ENCODE data around the gene AFDN. TPM values are rescaled to one million over a fixed set of nuclear protein-coding genes. Genes with fewer than 3 reads are reported as not detected.

The AFDN gene
- total RNA-seq, 4 donors from 2014 or later = 148 to 371 (median 204) TPM

DNA sequence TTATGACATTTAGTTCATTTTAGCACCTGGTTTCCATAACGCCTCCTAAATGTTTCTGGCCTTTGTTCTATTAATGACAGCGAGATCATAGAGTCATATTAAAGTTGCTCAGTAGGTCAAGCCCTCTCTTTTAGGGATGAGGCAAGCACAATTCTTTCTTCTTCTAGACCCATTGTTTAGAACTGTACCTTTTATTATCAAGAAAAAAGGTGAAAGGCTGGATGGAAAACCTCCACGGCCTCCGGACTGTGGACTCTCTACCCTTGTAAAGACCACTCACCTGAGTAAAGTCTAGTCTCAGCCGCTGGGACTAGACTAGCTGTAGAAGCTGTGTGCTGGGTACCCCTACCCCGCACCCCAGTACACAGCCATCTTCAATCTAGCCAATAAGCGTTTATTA is 6.0 kb upstream of the AFDN start:
- TF ChIP-seq POLR2AphosphoS5 (IDR thresholded peaks at IDR 0.05) = no peak
- TF ChIP-seq, protein P1, sequence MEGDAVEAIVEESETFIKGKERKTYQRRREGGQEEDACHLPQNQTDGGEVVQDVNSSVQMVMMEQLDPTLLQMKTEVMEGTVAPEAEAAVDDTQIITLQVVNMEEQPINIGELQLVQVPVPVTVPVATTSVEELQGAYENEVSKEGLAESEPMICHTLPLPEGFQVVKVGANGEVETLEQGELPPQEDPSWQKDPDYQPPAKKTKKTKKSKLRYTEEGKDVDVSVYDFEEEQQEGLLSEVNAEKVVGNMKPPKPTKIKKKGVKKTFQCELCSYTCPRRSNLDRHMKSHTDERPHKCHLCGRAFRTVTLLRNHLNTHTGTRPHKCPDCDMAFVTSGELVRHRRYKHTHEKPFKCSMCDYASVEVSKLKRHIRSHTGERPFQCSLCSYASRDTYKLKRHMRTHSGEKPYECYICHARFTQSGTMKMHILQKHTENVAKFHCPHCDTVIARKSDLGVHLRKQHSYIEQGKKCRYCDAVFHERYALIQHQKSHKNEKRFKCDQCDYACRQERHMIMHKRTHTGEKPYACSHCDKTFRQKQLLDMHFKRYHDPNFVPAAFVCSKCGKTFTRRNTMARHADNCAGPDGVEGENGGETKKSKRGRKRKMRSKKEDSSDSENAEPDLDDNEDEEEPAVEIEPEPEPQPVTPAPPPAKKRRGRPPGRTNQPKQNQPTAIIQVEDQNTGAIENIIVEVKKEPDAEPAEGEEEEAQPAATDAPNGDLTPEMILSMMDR (IDR thresholded peaks at IDR 0.05) = no peak
- no peak for TF ChIP-seq POLR2A (IDR thresholded peaks at IDR 0.05)
- TF ChIP-seq EP300 (IDR thresholded peaks at IDR 0.05; ENCODE audit: low read depth) = no peak
- Histone ChIP-seq H3K27me3 (no peaks in the 10 kb centered on the region), H3K36me3 (no peaks in the 10 kb centered on the region), H3K4me1 (peaks cover 0 to 10% (median 7%) of the 10 kb centered on the region in 4 donors), H3K27ac (no peak overlapping the region), H3K9me3 (no peaks in the 10 kb centered on the region), H3K4me3 (no peak overlapping the region)
- intact Hi-C loops (cut with DNase I; ENCODE audit: low total_unique reads) = no loop called here
- DNase-seq = no peak
- 87 to 88% methylated on average over 2 to 7 of the region's 7 CpGs for WGBS, 2 donors (ENCODE audit: low coverage in 1 of 2)
- in situ Hi-C loops (cut with MboI; ENCODE audit: low pct_ligation_motif_present in 1 of 4, low pct_unique_long_range_greater_than_20kb in 1 of 4, low sequenced_read_pairs in 3 of 4) = no loop called here

DNA sequence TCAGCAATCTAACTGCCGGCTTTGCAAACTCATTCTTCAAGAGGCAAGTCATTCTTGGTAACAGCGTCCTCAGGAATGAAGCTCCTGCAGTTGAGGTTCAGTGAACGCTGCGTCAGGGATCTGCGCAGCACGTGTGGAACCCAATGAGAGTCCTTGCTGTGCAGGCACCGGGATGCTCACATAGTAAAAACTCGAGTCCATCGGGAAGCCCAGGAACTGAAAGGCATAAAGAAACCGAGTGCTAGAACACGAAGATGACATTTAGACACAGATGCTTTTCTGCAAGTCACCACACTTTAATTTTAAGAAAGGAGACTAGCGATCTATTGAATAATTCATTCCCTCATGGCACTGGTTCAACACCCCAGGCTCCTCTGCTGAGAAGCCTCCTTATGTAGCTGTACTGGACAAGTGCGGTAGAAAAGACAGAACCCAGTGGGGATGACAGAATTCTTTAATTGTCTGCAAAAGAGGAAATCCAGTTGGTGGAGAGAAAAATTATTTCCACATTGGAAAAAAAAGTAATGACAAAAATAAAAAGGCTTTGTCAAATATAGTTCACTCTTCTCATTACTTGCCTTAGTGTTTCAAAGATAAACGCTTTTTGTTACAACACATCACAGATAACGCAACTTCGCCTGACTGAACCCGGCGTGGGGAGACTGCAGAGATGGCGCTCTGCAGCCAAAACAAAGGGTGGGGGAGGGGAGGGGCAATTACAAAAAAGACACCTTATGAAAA is 1.9 kb upstream of the AFDN start:
- Histone ChIP-seq H3K27me3 (no peaks in the 10 kb centered on the region), H3K27ac (peak overlapping the region; percentile 70 to 83 (median 80)), H3K9me3 (no peaks in the 10 kb centered on the region), H3K36me3 (no peaks in the 10 kb centered on the region), H3K4me3 (peak overlapping the region in 1 of 4 donors; percentile 72), H3K4me1 (peaks cover 3 to 30% (median 13%) of the 10 kb centered on the region in 4 donors)
- DNase-seq = no peak
- TF ChIP-seq POLR2A (IDR thresholded peaks at IDR 0.05) (no peak), POLR2AphosphoS5 (IDR thresholded peaks at IDR 0.05) (no peak), EP300 (IDR thresholded peaks at IDR 0.05; ENCODE audit: low read depth) (no peak)
- TF ChIP-seq, protein P1 (IDR thresholded peaks at IDR 0.05) = no peak
- intact Hi-C loops (cut with DNase I; ENCODE audit: low total_unique reads) = no loop called here
- in situ Hi-C loops (cut with MboI; ENCODE audit: low pct_ligation_motif_present in 1 of 4, low pct_unique_long_range_greater_than_20kb in 1 of 4, low sequenced_read_pairs in 3 of 4) = no loop called here
- 44 to 60% methylated on average over 8 to 19 of the region's 19 CpGs for WGBS, 2 donors (ENCODE audit: low coverage in 1 of 2)

DNA sequence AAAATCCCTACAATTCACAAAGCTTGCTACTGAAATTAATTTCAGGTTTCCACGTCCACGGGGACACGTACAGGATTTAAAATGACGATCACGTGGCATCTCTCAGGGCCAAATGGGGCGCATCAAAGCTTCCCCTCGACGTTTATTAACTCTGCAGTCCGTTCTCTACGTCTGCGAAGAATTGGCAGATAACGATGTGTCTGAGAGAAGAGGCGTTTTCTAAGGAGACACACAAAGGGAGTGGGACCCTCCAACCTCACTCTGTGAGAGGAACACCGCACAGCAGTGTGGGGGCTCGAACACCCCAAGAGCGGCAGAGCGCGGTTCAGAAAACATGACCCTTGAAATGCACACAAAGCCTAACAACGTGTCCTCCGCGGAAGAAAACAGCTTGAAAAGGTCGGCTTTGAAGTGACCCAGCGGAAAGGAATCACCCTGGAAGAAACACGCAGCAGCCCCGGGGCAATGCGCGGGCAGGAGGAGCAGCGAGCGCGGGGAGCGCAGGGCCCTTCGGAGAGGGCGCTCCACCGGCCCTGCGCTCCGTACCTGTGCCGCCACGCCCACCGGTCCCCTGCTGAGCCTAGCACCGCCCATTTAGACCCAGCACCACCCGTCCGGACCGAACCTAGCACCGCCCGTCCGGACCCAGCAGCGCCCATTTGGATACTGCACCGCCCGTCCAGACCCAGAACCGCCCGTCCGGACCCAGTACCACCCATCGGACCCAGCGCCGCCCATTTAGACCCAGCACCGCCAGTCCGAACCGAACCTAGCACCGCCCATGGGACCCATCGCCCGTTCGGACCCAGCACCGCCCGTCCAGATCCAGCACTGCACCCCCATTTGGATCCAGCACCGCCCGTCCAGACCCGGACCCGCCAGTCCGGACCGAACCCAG is 1.1 kb upstream of the AFDN start:
- Histone ChIP-seq H3K27ac (peak overlapping the region; percentile 70 to 83 (median 80)), H3K4me3 (peak overlapping the region; percentile 34 to 72 (median 66)), H3K9me3 (no peaks in the 10 kb centered on the region), H3K36me3 (no peaks in the 10 kb centered on the region), H3K4me1 (peaks cover 3 to 30% (median 13%) of the 10 kb centered on the region in 4 donors), H3K27me3 (no peaks in the 10 kb centered on the region)
- intact Hi-C loops (cut with DNase I; ENCODE audit: low total_unique reads) = no loop called here
- peak; percentile 85 for DNase-seq
- TF ChIP-seq POLR2A (IDR thresholded peaks at IDR 0.05) (no peak), POLR2AphosphoS5 (IDR thresholded peaks at IDR 0.05) (peak in 1 of 3 donors; percentile 6), EP300 (IDR thresholded peaks at IDR 0.05; ENCODE audit: low read depth) (no peak)
- TF ChIP-seq, protein P1 (IDR thresholded peaks at IDR 0.05) = no peak
- 0 to 12% methylated on average over 1 to 63 of the region's 70 CpGs for WGBS, 2 donors (ENCODE audit: low coverage in 1 of 2)
- in situ Hi-C loops (cut with MboI; ENCODE audit: low pct_ligation_motif_present in 1 of 4, low pct_unique_long_range_greater_than_20kb in 1 of 4, low sequenced_read_pairs in 3 of 4) = no loop called here
